HS-5 (cell line): ENCODE results near the gene MASTL.
A peak's percentile ranks its signal among the peaks of the same experiment; 100 is the strongest.
"Not testable (repeated sequence)": the region's sequence is repeated elsewhere in the genome, so short reads cannot be mapped to it uniquely, and the experiment has no call there.

Experiments used
- DNase-seq: peaks from one replicate; pipeline ENCODE4 v3.0.0-alpha.2; 2012; ENCODE audit warnings: low read depth

Gene MASTL

GRCh38 chr10:27155066-27155754 is at the start of gene MASTL:
TSS of gene MASTL (plus strand) at chr10:27155352. CDS start at chr10:27155427, 75 bp downstream.
- DNase-seq: peak; percentile 48

- DNase-seq: no peak
Measured at GRCh38 chr10:27108165-27108564, 47.0 kb upstream of the MASTL start.

GRCh38 chr10:27134371-27134770 is 20.8 kb upstream of the MASTL start:
- no peak for DNase-seq

- DNase-seq: no peak
Measured at GRCh38 chr10:27138277-27138676, 16.9 kb upstream of the MASTL start.

DNA sequence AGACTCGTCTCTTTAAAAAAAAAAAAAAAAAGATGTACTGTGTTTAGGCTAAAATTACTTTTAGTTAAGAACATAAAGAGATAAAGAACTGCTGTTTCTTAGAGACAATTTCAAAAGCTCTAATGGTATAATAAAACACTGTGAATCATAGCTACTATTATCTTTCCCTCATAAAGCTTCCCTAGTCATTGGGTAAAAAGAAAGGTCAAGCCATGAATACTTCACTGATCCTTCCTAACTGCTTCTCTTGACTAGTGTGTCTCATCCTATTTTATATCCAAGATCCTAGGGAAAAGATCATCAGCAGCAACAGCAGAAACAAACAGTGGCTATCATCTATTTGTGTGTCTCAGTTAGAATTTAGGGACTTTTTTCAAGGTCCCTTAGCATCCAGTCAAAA is 11.5 kb upstream of the MASTL start:
- no peak for DNase-seq

DNA sequence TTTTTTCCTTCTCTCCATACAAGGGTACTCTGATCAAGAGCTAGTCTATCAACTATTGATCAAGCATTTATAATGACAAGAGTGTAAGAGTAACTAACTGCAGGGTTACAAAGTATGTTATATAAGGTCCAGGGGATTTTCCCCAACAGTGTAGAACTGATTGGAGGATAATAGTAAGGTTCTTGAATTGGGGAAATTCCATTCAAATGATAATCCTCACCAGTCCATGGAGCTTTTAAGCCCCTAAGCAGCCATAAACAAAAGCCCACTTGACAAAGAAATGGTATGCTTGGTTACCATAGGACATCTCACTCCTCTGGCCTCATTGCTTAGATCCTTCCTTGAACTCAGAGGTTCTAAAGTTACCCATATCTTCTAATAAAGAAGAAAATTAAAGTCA is 9.2 kb upstream of the MASTL start:
- DNase-seq: no peak

- DNase-seq: no peak
Measured at GRCh38 chr10:27147701-27148100, 7.5 kb upstream of the MASTL start.

DNA sequence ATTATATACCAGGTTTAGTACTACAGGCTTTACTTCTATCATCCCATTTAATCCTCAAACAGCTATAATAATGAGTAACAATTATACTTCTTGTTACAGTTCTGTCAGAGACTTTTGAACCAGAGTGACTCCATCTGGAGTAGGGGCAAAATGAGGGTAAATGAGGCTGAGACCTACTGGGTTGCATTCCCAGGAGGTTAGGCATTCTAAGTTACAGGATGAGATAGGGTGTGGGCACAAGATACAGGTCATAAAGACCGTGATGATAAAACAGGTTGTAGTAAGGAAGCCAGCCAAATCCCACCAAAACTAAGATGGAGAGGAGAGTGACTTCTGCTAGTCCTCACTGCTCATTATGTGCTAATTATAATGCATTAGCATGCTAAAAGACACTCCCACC is 4.9 kb upstream of the MASTL start:
- DNase-seq: no peak

DNA sequence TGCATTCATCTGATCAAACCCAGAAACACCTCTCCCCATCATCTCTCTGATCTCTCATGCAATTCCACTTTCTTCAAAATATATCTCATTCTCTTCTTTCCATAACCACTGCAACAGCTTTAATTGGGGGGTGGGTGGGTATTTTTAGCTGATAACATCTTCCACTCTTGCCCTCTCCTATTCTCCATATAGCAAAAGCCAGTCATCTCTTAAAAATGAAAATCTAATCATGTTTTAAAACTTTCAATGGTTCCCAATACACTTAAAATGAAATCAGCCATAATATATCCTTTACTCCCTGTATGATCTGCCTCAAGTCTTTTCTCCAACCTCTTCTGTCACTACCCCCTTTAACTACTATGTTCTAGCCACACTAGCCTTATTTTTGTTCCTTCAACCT is 2.5 kb upstream of the MASTL start:
- no peak for DNase-seq

- no peak for DNase-seq
Measured at GRCh38 chr10:27153329-27153728, 1.8 kb upstream of the MASTL start.

- no peak for DNase-seq
Measured at GRCh38 chr10:27153845-27154193, 1.3 kb upstream of the MASTL start.

DNA sequence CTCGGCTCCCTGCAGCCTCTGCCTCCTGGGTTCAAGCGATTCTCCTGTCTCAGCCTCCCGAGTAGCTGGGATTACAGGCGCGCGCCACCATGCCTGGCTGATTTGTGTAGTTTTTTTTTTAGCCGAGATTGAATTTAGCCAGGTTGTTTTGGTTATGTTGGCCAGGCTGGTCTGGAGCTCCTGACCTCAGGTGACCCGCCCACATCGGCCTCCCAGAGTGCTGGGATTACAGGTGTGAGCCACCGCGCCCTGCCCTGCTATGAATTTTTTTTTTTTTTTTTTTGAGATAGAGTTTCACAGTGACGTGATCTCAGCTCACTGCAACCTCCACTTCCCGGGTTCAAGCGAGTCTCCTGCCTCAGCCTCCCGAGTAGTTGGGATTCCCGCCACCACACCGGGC is 1.4 kb downstream of the MASTL start:
- DNase-seq: not testable (repeated sequence)

DNA sequence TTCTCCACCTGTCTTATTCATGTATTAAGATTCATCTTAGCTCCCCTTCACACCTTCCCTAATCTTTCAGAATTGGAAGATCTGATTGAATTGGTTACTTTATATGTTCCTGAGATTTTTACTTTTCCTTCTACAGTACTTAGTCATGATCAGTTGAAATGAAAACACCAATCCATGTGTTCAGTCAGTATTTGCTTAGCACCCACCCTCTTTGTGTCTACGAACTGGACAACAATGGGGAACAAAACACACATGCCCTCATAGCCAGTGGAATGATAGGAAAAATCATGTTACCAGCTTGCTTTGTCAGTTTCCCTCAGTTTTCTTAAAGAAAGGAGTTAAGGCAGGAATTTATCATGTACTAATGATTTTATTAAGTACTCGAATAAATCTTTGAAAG is 2.0 kb downstream of the MASTL start:
- no peak for DNase-seq

DNA sequence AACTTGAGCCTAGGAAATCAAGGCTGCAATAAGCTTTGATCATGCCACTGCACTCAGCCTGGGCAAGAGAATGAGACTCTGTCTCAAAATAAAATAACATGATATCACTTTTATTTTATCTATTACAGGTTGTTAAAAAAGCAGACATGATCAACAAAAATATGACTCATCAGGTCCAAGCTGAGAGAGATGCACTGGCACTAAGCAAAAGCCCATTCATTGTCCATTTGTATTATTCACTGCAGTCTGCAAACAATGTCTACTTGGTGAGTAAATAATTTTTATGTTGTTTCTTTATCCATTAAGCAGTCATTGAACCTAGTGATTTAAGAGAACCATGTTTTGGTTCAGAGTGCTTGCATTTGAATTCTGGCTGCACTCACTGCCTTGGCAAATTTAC is 3.3 kb downstream of the MASTL start:
- DNase-seq: no peak

GRCh38 chr10:27169849-27170248 is 14.7 kb downstream of the MASTL start:
- no peak for DNase-seq

DNA sequence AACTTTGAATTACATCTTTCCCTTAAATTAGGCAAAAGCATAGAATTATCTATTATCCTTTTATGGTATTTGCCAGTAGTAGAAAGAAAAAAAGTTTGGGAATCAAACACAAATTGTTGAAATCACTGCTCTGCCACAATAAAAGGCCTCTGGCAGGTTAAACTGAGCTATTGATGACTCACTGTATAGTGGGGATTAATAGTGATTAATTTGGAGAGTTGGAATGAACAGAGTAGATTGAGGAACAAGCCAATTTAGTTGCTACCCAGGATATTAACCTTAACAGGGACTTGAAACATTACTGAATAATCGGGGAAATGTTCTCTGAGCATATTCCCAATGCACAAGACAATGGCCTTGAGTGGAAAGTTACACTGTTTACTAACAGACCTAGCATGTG is 33.1 kb downstream of the MASTL start:
- DNase-seq: no peak

GRCh38 chr10:27188897-27189296 is 33.7 kb downstream of the MASTL start:
- DNase-seq: no peak

- no peak for DNase-seq
Measured at GRCh38 chr10:27190508-27190907, 35.4 kb downstream of the MASTL start.

- DNase-seq: peak; percentile 38
Measured at GRCh38 chr10:27192284-27192683, 37.1 kb downstream of the MASTL start.

GRCh38 chr10:27197980-27198620 is 42.9 kb downstream of the MASTL start:
- DNase-seq: no peak

- DNase-seq: no peak
Measured at GRCh38 chr10:27203806-27204205, 48.7 kb downstream of the MASTL start.

DNA sequence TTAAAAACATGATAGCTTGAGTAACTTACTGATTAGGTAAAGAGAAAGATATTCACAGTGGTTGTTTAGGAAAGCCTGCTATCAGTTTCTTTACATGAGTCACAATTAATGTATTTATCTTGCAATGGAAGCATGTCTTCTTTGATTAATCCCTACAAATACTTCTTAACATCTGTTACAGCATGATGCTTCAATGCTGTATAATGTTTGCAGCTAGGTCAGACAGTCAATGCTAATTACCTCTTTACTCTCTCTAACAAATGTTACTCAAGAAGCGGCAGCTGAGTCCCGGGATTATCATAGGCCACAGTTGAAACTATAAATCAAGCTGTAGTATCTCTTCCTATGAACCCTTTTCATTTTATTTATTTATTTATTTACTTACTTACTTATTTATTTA is 52.2 kb downstream of the MASTL start:
- no peak for DNase-seq

DNA sequence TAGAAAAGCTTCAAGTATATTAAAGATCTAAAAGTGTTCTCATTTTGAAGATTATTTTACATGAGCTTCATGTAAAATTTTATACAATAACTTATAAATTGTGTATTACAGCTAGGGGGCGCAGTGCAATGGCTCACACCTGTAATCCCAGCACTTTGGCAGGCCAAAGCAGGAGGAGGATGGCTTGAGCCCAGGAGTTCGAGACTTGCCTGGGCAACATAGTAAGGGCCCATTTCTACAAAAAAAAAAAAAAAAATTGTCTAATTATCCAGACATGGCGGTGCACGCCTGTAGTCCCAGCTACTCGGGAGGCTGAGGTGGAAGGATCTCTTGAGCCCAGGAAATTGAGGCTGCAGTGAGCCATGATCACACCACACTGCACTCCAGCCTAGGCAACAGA is 68.8 kb downstream of the MASTL start:
- no peak for DNase-seq

GRCh38 chr10:27225011-27225590 is 69.9 kb downstream of the MASTL start:
- DNase-seq: no peak
